HEK293 (cell line): ENCODE measurements around the gene MVB12A.

Experiments
- GLI4 ChIP-seq: fragments of 450-650 bp; formaldehyde crosslinking; IDR thresholded peaks from 2 replicates; pipeline ENCODE4 v1.5.1; 2016; ENCODE audit warnings: missing biosample characterization, missing genetic modification characterization
- YY1 ChIP-seq: fragments of 450-650 bp; formaldehyde crosslinking; IDR thresholded peaks from 2 replicates; pipeline ENCODE4 v1.5.1; 2018; ENCODE audit warnings: missing biosample characterization, missing genetic modification characterization
- YY2 ChIP-seq: fragments of 450-650 bp; formaldehyde crosslinking; IDR thresholded peaks from 2 replicates; pipeline ENCODE4 v1.5.1; 2016; ENCODE audit warnings: missing biosample characterization, missing genetic modification characterization
- ZNF133 ChIP-seq: fragments of 450-650 bp; formaldehyde crosslinking; IDR thresholded peaks from 2 replicates; pipeline ENCODE4 v1.5.1; 2016; ENCODE audit warnings: missing biosample characterization, missing genetic modification characterization
- TF ChIP-seq, protein P1 (sequence below): fragments of 450-650 bp; formaldehyde crosslinking; IDR thresholded peaks from 2 replicates; pipeline ENCODE4 v1.5.1; 2017; ENCODE audit warnings: missing biosample characterization, missing genetic modification characterization

GRCh38 chr19:17406887-17407196, 13.0 kb upstream of the MVB12A start:
- no peak for TF ChIP-seq ZNF133
- TF ChIP-seq YY2 (tag by site-specific recombination): no peak
- TF ChIP-seq, protein P1, sequence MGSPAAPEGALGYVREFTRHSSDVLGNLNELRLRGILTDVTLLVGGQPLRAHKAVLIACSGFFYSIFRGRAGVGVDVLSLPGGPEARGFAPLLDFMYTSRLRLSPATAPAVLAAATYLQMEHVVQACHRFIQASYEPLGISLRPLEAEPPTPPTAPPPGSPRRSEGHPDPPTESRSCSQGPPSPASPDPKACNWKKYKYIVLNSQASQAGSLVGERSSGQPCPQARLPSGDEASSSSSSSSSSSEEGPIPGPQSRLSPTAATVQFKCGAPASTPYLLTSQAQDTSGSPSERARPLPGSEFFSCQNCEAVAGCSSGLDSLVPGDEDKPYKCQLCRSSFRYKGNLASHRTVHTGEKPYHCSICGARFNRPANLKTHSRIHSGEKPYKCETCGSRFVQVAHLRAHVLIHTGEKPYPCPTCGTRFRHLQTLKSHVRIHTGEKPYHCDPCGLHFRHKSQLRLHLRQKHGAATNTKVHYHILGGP (tag by site-specific recombination): no peak
- no peak for TF ChIP-seq GLI4
- no peak for TF ChIP-seq YY1 (tag by site-specific recombination)
